Fibroblast of lung (primary cell): Measurements from ENCODE around the gene ARFGAP1. TPM values are rescaled to one million over a fixed set of nuclear protein-coding genes. Genes with fewer than 3 reads are reported as not detected.

Experiments
- DNase-seq, 2 donors: peaks; one replicate each; pipeline versions ENCODE4 v3.0.0 to v3.0.0-alpha.2; 2010; ENCODE audit warnings: low read depth in 2 of 2
- H2AFZ ChIP-seq: 2 replicates; pipeline ENCODE4 v1.5.1; 2012; ENCODE audit warnings: low read length, control low read depth, inconsistent platforms
- H3K27ac ChIP-seq: 2 replicates; pipeline ENCODE4 v1.5.1; 2011; ENCODE audit warnings: low read length, control low read depth; ENCODE audit not compliant: insufficient read depth
- H3K27me3 ChIP-seq: 2 replicates; pipeline ENCODE4 v1.5.1; 2011; ENCODE audit warnings: mild to moderate bottlenecking, low read length; ENCODE audit not compliant: control insufficient read depth, insufficient read depth
- H3K36me3 ChIP-seq: 2 replicates; pipeline ENCODE4 v1.5.1; 2011; ENCODE audit warnings: low read length; ENCODE audit not compliant: control insufficient read depth, insufficient read depth
- H3K4me1 ChIP-seq: 2 replicates; pipeline ENCODE4 v1.5.1; 2011; ENCODE audit warnings: low read length; ENCODE audit not compliant: control insufficient read depth, insufficient read depth; ENCODE audit errors: extremely low read depth
- H3K4me2 ChIP-seq: 2 replicates; pipeline ENCODE4 v1.5.1; 2011; ENCODE audit warnings: low read length, control low read depth; ENCODE audit not compliant: insufficient read depth; ENCODE audit errors: extremely low read depth
- H3K4me3 ChIP-seq, 4 experiments: fragments of 200-600 bp in 1 of 4; sonication (generic) in 1 of 4; replicated peaks in 1 of 4; 2 replicates each; pipeline ENCODE4 v1.5.1; 2011 to 2016; ENCODE audit warnings: low read length in 4 of 4, low read depth in 3 of 4, mild to moderate bottlenecking in 3 of 4, control low read depth in 2 of 4, inconsistent platforms in 1 of 4, mixed read lengths in 1 of 4; ENCODE audit not compliant: insufficient read depth in 1 of 4; ENCODE audit errors: control extremely low read depth in 1 of 4
- H3K79me2 ChIP-seq: 2 replicates; pipeline ENCODE4 v1.5.1; 2012; ENCODE audit warnings: mild to moderate bottlenecking, low read length, inconsistent platforms; ENCODE audit not compliant: control insufficient read depth, insufficient read depth
- H3K9ac ChIP-seq: 2 replicates; pipeline ENCODE4 v1.5.1; 2011; ENCODE audit warnings: mild to moderate bottlenecking, low read length, control low read depth; ENCODE audit not compliant: insufficient read depth
- H3K9me3 ChIP-seq: 2 replicates; pipeline ENCODE4 v1.5.1; 2012; ENCODE audit warnings: low read depth, low read length; ENCODE audit not compliant: control insufficient read depth, insufficient read depth
- H4K20me1 ChIP-seq: 2 replicates; pipeline ENCODE4 v1.5.1; 2011; ENCODE audit warnings: low read length; ENCODE audit not compliant: control insufficient read depth, insufficient read depth; ENCODE audit errors: extremely low read depth
- EZH2 ChIP-seq: IDR thresholded peaks from 2 replicates; pipeline ENCODE4 v1.5.1; 2012; ENCODE audit warnings: low read length, control low read depth, mild to moderate bottlenecking; ENCODE audit errors: missing control alignments
- polyA plus RNA-seq, 2 donors: library from polyadenylated mRNA; depleted of rRNA in 1 of 2; stranded (reverse) in 1 of 2; unstranded in 1 of 2; fragments of >200 nt; gene quantifications; 2 replicates each; pipeline ENCODE4 v1.2.1, GENCODE V29; 2011 to 2012; ENCODE audit warnings: missing spikeins in 1 of 2
- total RNA-seq: library from RNA; depleted of rRNA; stranded (reverse); fragments of >200 nt; gene quantifications from 2 replicates; pipeline ENCODE4 v1.2.1, GENCODE V29; 2014
- TF ChIP-seq, protein P1 (sequence below), 2 donors: IDR thresholded peaks in 1 of 2; conservative IDR thresholded peaks in 1 of 2; 1 replicate in 1 of 2; 2 replicates in 1 of 2; pipeline ENCODE4 v1.5.1; 2011 to 2012; ENCODE audit warnings: low read length in 2 of 2, control low read depth in 1 of 2, inconsistent platforms in 1 of 2, low read depth in 1 of 2, mild to moderate bottlenecking in 1 of 2

ARFGAP1 gene
- total and polyA plus RNA-seq, 2 donors (not counting 1 experiment from before 2014, with no cell fraction given), result 37.6 to 42.9 TPM

DNA sequence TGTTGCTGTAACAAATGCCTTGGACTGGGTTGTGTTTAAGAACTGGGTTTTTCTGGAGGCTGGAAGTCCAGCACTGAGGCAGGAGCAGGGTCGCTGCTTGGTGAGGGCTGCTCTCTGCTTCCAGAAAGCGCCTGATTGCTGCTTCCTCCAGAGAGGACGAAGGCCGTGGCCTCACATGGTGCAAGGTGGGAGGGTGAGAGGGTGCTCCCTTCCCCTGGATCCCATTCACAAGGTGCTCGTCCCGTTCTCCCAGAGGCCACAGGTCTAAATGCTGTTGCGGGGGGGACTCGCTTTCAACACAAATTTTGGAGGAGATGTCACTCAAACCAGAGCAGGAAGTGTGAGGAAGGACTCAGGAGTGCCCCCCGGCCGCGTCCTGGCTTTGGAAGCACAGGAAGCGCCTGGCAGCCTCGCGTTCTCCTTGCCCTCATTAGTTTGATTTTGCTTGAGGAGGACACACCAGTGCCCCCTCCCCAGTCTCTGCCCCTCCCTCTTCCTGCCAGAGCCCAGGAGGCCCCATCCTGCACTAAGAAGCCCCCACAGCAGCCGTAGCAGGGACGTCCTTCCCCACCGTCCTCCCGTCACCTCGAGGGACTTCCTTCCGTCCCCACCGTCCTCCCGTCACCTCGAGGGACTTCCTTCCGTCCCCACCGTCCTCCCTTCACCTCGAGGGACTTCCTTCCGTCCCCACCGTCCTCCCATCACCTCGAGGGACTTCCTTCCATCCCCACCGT is 10.7 kb upstream of the ARFGAP1 start:
- H2AFZ ChIP-seq, result no peak overlapping the region
- no peak for DNase-seq
- H3K27ac ChIP-seq, result no peak overlapping the region
- H3K4me3 ChIP-seq, result no peak overlapping the region
- H3K27me3 ChIP-seq, result peaks cover 36% of the 10 kb centered on the region
- H3K4me1 ChIP-seq, result no peaks in the 10 kb centered on the region
- TF ChIP-seq EZH2, result peak; percentile 14
- TF ChIP-seq, protein P1, sequence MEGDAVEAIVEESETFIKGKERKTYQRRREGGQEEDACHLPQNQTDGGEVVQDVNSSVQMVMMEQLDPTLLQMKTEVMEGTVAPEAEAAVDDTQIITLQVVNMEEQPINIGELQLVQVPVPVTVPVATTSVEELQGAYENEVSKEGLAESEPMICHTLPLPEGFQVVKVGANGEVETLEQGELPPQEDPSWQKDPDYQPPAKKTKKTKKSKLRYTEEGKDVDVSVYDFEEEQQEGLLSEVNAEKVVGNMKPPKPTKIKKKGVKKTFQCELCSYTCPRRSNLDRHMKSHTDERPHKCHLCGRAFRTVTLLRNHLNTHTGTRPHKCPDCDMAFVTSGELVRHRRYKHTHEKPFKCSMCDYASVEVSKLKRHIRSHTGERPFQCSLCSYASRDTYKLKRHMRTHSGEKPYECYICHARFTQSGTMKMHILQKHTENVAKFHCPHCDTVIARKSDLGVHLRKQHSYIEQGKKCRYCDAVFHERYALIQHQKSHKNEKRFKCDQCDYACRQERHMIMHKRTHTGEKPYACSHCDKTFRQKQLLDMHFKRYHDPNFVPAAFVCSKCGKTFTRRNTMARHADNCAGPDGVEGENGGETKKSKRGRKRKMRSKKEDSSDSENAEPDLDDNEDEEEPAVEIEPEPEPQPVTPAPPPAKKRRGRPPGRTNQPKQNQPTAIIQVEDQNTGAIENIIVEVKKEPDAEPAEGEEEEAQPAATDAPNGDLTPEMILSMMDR (conservative IDR thresholded peaks at IDR 0.05 in 1 of 2, IDR thresholded peaks at IDR 0.05 in 1 of 2; ENCODE audit: low read depth in 1 of 2, low read length in 2 of 2), result no peak
- no peak overlapping the region for H3K4me2 ChIP-seq
- no peaks in the 10 kb centered on the region for H3K36me3 ChIP-seq
- no peak overlapping the region for H3K9ac ChIP-seq
- no peaks in the 10 kb centered on the region for H3K9me3 ChIP-seq
- no peaks in the 10 kb centered on the region for H3K79me2 ChIP-seq
- no peaks in the 10 kb centered on the region for H4K20me1 ChIP-seq

DNA sequence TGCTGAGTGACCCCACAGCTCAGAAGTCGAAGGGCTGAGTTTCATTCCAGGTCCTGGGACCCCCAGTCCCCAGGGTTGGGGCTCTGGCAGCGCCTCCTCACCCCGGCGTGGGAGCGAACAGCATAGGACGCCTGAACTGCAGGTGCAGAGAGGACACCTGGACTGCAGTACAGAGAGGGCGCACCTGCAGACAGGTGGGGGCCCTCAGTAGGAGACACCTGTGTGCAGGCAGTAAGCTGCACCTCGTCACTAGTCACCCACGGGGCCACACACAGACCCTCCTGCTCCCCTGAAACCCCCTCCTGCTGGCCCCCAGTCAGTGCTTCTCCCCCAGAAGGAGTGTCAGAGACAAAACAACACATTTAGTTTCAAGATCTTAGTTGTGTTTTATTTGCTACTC is 9.8 kb upstream of the ARFGAP1 start:
- H4K20me1 ChIP-seq, result no peaks in the 10 kb centered on the region
- peaks cover 34% of the 10 kb centered on the region for H3K27me3 ChIP-seq
- H3K9ac ChIP-seq, result no peak overlapping the region
- H3K36me3 ChIP-seq, result no peaks in the 10 kb centered on the region
- H3K27ac ChIP-seq, result no peak overlapping the region
- no peak overlapping the region for H2AFZ ChIP-seq
- no peak for DNase-seq
- no peaks in the 10 kb centered on the region for H3K79me2 ChIP-seq
- H3K4me3 ChIP-seq, result no peak overlapping the region
- no peaks in the 10 kb centered on the region for H3K4me1 ChIP-seq
- no peaks in the 10 kb centered on the region for H3K9me3 ChIP-seq
- TF ChIP-seq, protein P1 (conservative IDR thresholded peaks at IDR 0.05 in 1 of 2, IDR thresholded peaks at IDR 0.05 in 1 of 2; ENCODE audit: low read depth in 1 of 2, low read length in 2 of 2), result no peak
- TF ChIP-seq EZH2, result no peak
- no peak overlapping the region for H3K4me2 ChIP-seq

DNA sequence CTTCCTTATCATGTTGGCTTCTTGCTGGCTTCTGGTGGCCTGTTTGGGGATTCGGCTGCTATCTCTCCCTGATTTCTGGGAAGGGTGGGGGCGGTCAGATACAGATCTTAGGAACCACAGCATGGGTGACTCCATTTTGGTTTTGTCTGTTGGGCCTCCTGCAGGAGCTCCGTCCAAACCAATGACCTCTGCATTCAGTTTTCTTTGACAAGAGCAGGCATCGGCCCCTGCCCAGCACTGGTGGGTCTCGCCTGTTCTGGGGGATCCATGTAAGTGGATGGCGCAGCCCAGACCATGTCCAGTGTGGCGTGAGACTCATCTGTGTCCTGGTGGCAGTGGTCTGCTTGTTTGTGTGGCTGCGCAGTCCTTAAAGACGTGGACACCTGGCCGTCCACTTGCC is 8.6 kb upstream of the ARFGAP1 start:
- peaks cover 30% of the 10 kb centered on the region for H3K27me3 ChIP-seq
- H3K9me3 ChIP-seq, result no peaks in the 10 kb centered on the region
- H3K9ac ChIP-seq, result no peak overlapping the region
- peak in 1 of 2 donors; percentile 30 for DNase-seq
- H3K4me2 ChIP-seq, result no peak overlapping the region
- no peak overlapping the region for H3K4me3 ChIP-seq
- no peak overlapping the region for H2AFZ ChIP-seq
- H3K79me2 ChIP-seq, result no peaks in the 10 kb centered on the region
- no peak overlapping the region for H3K27ac ChIP-seq
- no peaks in the 10 kb centered on the region for H4K20me1 ChIP-seq
- no peaks in the 10 kb centered on the region for H3K4me1 ChIP-seq
- H3K36me3 ChIP-seq, result no peaks in the 10 kb centered on the region
- TF ChIP-seq, protein P1 (conservative IDR thresholded peaks at IDR 0.05 in 1 of 2, IDR thresholded peaks at IDR 0.05 in 1 of 2; ENCODE audit: low read depth in 1 of 2, low read length in 2 of 2), result no peak
- TF ChIP-seq EZH2, result no peak
